AG10803 (cell line): ENCODE results near the gene DLGAP1.

Experiments
- DNase-seq: peaks from one replicate; pipeline ENCODE4 v3.0.0; 2010; ENCODE audit warnings: low read depth
- H3K4me3 ChIP-seq: 2 replicates; pipeline ENCODE4 v1.5.1; 2011; ENCODE audit warnings: mild to moderate bottlenecking, low read length, control low read depth
- TF ChIP-seq, protein P1 (sequence below): conservative IDR thresholded peaks from 2 replicates; pipeline ENCODE4 v1.5.1; 2011; ENCODE audit warnings: mild to moderate bottlenecking, low read length, control low read depth, inconsistent platforms

Gene DLGAP1

DNA sequence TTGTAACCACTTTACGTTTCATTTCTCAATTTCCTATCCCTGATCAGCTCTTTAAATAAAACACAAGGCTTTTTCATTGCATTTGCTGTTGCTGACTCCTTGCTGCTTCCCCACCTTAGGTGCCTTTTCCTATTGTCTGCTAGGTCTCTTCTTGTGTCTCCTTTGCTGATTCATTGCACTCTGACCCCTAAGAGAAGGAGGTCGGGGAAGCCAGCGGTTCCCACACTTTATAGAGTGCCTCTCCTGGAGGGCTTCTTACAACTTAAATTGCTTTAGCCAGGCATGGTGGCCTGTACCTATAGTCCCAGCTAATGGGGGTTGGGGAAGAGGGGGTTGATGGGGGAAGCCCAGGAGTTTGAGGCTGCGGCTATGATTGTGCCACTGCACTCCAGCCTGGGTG is 495.0 kb downstream of the DLGAP1 start:
- no peak for DNase-seq

DNA sequence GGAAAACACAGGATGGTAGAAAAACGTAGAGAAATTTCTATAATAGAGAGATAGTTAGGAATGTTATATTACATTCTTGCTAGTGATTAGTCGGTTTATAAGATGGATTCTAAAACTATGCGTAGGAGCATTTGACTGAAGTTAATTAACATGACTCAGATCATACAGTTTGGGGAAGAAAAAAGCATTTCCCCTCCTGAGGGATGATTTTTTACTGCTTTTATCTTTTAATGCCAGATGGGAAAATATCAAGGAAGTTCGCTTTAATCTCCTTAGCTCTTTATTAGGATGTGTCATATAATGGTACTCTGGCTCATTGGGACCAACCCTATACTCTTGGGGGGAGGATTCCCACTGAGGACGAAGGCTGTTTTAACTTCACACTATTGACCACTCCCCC is 503.1 kb downstream of the DLGAP1 start:
- TF ChIP-seq, protein P1, sequence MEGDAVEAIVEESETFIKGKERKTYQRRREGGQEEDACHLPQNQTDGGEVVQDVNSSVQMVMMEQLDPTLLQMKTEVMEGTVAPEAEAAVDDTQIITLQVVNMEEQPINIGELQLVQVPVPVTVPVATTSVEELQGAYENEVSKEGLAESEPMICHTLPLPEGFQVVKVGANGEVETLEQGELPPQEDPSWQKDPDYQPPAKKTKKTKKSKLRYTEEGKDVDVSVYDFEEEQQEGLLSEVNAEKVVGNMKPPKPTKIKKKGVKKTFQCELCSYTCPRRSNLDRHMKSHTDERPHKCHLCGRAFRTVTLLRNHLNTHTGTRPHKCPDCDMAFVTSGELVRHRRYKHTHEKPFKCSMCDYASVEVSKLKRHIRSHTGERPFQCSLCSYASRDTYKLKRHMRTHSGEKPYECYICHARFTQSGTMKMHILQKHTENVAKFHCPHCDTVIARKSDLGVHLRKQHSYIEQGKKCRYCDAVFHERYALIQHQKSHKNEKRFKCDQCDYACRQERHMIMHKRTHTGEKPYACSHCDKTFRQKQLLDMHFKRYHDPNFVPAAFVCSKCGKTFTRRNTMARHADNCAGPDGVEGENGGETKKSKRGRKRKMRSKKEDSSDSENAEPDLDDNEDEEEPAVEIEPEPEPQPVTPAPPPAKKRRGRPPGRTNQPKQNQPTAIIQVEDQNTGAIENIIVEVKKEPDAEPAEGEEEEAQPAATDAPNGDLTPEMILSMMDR, result no peak
- no peak for DNase-seq
- no peak overlapping the region for H3K4me3 ChIP-seq

More for the DNA sequence above, 495.0 kb downstream of the DLGAP1 start:
- H3K4me3 ChIP-seq, result no peak overlapping the region
- TF ChIP-seq, protein P1, result no peak

DNA sequence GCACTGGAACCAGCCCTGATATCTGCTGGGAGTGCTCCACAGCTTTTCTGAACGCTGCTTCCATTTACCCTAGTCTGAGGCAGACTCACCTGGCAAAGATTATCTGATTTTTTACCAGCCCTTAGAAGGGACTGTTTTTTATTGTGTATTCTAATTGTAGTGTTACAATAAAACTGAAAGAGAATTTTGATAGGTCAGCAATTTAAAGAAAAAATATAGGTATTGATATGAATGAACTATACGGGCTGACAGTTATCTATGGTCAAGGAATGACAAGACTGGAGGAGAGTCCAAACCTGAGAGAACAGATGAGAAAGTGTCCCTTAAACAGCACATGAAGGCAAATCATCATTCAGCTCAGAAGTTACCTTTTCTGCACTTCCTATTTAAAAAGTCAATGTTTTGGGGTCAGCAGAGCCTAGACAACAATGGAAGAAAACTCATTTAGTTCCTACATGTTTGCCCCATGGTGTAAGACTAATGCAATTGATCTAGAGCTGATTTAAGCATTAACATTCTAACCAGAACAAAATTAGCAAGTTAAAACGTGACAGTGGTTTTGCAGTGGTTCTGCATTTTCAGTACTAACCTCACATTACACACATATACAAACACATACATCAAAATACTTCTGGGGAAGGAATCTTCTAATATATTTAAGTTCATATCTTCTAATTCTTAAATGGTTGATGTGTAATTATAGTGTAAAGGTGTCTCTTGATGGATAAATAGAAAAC is 504.3 kb downstream of the DLGAP1 start:
- TF ChIP-seq, protein P1, result no peak
- H3K4me3 ChIP-seq, result no peak overlapping the region
- no peak for DNase-seq

GRCh38 chr18:3948958-3949357 is 506.1 kb downstream of the DLGAP1 start:
- TF ChIP-seq, protein P1, result no peak
- H3K4me3 ChIP-seq, result no peak overlapping the region
- no peak for DNase-seq

DNA sequence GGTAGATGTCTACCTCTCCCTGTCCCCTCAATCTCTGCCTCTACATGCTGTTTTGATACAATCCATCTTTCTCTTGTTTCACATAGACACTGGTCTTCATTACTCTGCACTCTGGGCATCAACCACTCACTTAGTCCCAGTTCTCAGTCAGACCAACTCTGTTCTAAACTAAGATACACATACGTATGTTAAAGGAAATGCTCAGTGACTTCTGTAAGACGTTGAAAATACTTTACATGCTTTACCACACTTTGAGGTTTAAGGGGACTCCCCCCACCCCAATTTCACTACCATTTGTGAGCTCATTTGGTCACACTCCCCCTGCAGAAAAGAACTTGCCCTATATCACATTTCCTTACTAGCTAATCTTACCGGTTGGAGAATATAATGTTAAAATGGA is 507.7 kb downstream of the DLGAP1 start:
- DNase-seq, result no peak

DNA sequence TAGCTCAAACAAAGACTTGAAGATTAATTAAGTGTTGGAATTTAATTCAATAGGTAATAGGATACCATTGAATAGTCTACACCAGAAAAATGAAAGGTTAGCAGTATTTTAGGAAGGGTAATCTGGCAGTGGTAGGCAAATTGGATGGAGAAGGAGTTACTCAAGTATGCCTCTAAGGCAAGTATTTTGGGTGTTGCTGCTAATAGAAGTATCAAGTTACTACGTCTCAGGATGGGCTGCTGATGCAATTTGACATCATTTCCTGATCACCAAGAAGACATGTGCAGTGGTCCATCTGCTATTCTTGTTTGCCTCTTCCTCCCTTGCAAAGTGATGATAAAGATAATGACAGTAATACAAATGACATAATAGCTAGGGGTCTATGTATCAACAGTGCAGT is 519.8 kb downstream of the DLGAP1 start:
- no peak overlapping the region for H3K4me3 ChIP-seq
- TF ChIP-seq, protein P1, result no peak
- no peak for DNase-seq

More for the DNA sequence above, 507.7 kb downstream of the DLGAP1 start:
- H3K4me3 ChIP-seq, result no peak overlapping the region
- TF ChIP-seq, protein P1, result no peak

- DNase-seq, result no peak
- H3K4me3 ChIP-seq, result no peak overlapping the region
- TF ChIP-seq, protein P1, result no peak
Observed at GRCh38 chr18:3932276-3932675, 522.8 kb downstream of the DLGAP1 start.
